K562 (cell line): ENCODE results near the gene APBA2. TPM values are rescaled to one million over a fixed set of nuclear protein-coding genes. Genes with fewer than 3 reads are reported as not detected.

Experiments used
- ATAC-seq: fragments of 200-7000 bp; cut with Tn5 transposase; 3 replicates; pipeline ENCODE4 v1.9.1; 2020; ENCODE audit warnings: moderate library complexity
- BruUV-seq: library from RNA; stranded (reverse); fragments of 400-500 nt; replicated peaks from 2 replicates; lab custom pipeline; 2021; lab: Mats Ljungman, UMichigan
- CTCF ChIA-PET: fragments of 300-600 bp; formaldehyde crosslinking; extraction: SDS; loops from one replicate; lab custom pipeline; 2021; ENCODE audit warnings: low intra/inter-chr PET ratio; lab: Yijun Ruan, JAX
- POLR2A ChIA-PET: fragments of 300-600, 350-650 bp; sonication (Branson Sonifier 250); formaldehyde crosslinking; extraction: SDS; loops from one replicate; lab custom pipeline; 2021; ENCODE audit warnings: antibody characterized with exemption, inconsistent platforms; lab: Yijun Ruan, JAX
- DNase-seq, 4 experiments: peaks; one replicate each; pipeline versions ENCODE4 v3.0.0 to v3.0.0-alpha.2; 2011 to 2018; ENCODE audit warnings: low spot score in 3 of 4, mixed read lengths in 3 of 4; ENCODE audit errors: extremely low read depth in 1 of 4
- FAIRE-seq: peaks from 2 replicates; lab custom pipeline; 2011; peaks lifted over from hg19 to GRCh38; lab: Jason Lieb, UNC
- H2AFZ ChIP-seq: 2 replicates; pipeline ENCODE4 v1.6.0; 2011; ENCODE audit warnings: low read depth, low read length, control low read depth, inconsistent platforms
- H3K27ac ChIP-seq: fragments of 200-600 bp; 3 replicates; pipeline ENCODE4 v1.8.0; 2011; ENCODE audit warnings: low read depth, mild to moderate bottlenecking, control low read depth, inconsistent platforms, low read length, moderate library complexity, mixed read lengths; ENCODE audit errors: extremely low read depth
- H3K27me3 ChIP-seq, 2 experiments: fragments of 300-600 bp in 1 of 2; 2 replicates in 1 of 2; 3 replicates in 1 of 2; pipeline versions ENCODE4 v1.6.0 to v1.8.0; 2011; ENCODE audit warnings: inconsistent platforms in 2 of 2, low read length in 2 of 2, mild to moderate bottlenecking in 1 of 2, mixed read lengths in 1 of 2, moderate library complexity in 1 of 2; ENCODE audit not compliant: control insufficient read depth in 2 of 2, insufficient read depth in 2 of 2
- H3K36me3 ChIP-seq: fragments of 300-600 bp; 3 replicates; pipeline ENCODE4 v1.8.0; 2011; ENCODE audit warnings: mild to moderate bottlenecking, low read length, inconsistent platforms; ENCODE audit not compliant: control insufficient read depth, insufficient read depth
- H3K4me1 ChIP-seq, 2 experiments: fragments of 200-600 bp in 1 of 2; replicated peaks in 1 of 2; 2 replicates in 1 of 2; 3 replicates in 1 of 2; pipeline versions ENCODE4 v1.5.1 to v1.8.0; 2011; ENCODE audit warnings: inconsistent platforms in 2 of 2, low read length in 2 of 2, mild to moderate bottlenecking in 1 of 2, mixed read lengths in 1 of 2, moderate library complexity in 1 of 2; ENCODE audit not compliant: control insufficient read depth in 2 of 2, insufficient read depth in 2 of 2
- H3K4me2 ChIP-seq: 2 replicates; pipeline ENCODE4 v1.6.1; 2011; ENCODE audit warnings: low read length, control low read depth, inconsistent platforms, mixed read lengths; ENCODE audit not compliant: insufficient read depth
- H3K4me3 ChIP-seq: fragments of 200-600 bp; sonication (generic), shearing (Covaris generic); 2 replicates; pipeline ENCODE4 v1.5.1; 2016; ENCODE audit warnings: control low read depth, inconsistent platforms
- H3K79me2 ChIP-seq: fragments of 200-600 bp; 3 replicates; pipeline ENCODE4 v1.8.0; 2011; ENCODE audit warnings: low read length, inconsistent platforms; ENCODE audit not compliant: control insufficient read depth, insufficient read depth
- H3K9ac ChIP-seq, 2 experiments: 2 replicates each; pipeline versions ENCODE4 v1.6.0 to v1.6.1; 2011; ENCODE audit warnings: low read depth in 2 of 2, low read length in 2 of 2, control low read depth in 1 of 2, inconsistent platforms in 1 of 2, mild to moderate bottlenecking in 1 of 2, mixed read lengths in 1 of 2; ENCODE audit not compliant: insufficient read depth in 1 of 2
- H3K9me1 ChIP-seq: one replicate; pipeline ENCODE4 v1.6.0; 2011; ENCODE audit warnings: inconsistent platforms, mild to moderate bottlenecking, low read length, moderate library complexity; ENCODE audit not compliant: control insufficient read depth, insufficient read depth
- H3K9me3 ChIP-seq: replicated peaks from 2 replicates; pipeline ENCODE4 v1.5.1; 2011; ENCODE audit warnings: low read depth, low read length, inconsistent platforms; ENCODE audit not compliant: control insufficient read depth, insufficient read depth
- H4K20me1 ChIP-seq: replicated peaks from 2 replicates; pipeline ENCODE4 v1.6.1; 2011; ENCODE audit warnings: low read length, inconsistent platforms, mixed read lengths; ENCODE audit not compliant: control insufficient read depth, insufficient read depth
- ARHGAP35 ChIP-seq: fragments of 450-650 bp; IDR thresholded peaks from 2 replicates; pipeline ENCODE4 v1.6.1; 2018; ENCODE audit not compliant: partially characterized antibody
- FOXP1 ChIP-seq: sonication (generic); formaldehyde crosslinking; IDR thresholded peaks from 2 replicates; pipeline ENCODE4 v1.8.0; 2022; ENCODE audit warnings: mild to moderate bottlenecking, missing genetic modification reagents
- HMBOX1 ChIP-seq: sonication (generic); IDR thresholded peaks from 2 replicates; pipeline ENCODE4 v1.6.1; 2016
- HNRNPL ChIP-seq: fragments of 200-400 bp; formaldehyde crosslinking; IDR thresholded peaks from 2 replicates; pipeline ENCODE4 v1.6.1; 2017; ENCODE audit warnings: low read depth, mild to moderate bottlenecking, low read length
- LARP7 ChIP-seq: fragments of 450-650 bp; IDR thresholded peaks from 2 replicates; pipeline ENCODE4 v1.6.1; 2016
- THAP7 ChIP-seq: fragments of 250-450 bp; sonication (Bioruptor Pico); IDR thresholded peaks from 2 replicates; pipeline ENCODE4 v1.5.0; 2021
- WGBS: fragments of 100-300 bp; shearing (Covaris generic); methylation state at CpG from one replicate; pipeline ENCODE4 v1.1.6; 2016; ENCODE audit warnings: low coverage, mixed read lengths; ENCODE audit not compliant: insufficient coverage; ENCODE audit errors: missing lambda C conversion rate; 5-methylcytosine and 5-hydroxymethylcytosine counted together
- in situ Hi-C: fragments of 300-500 bp; cut with MboI; formaldehyde crosslinking; loops from 4 replicates; pipeline ENCODE4 v1.15.0; 2018; ENCODE audit warnings: inconsistent platforms, mixed read lengths
- intact Hi-C: fragments of 100-400 bp; cut with micrococcal nuclease; formaldehyde crosslinking; loops from 2 replicates; pipeline ENCODE4 v1.14.2; 2022
- polyA plus RNA-seq, 8 experiments: library from polyadenylated mRNA; depleted of rRNA in 4 of 8; stranded (reverse) in 5 of 8; unstranded in 3 of 8; fragments of >200 nt; fragmentation: Nextera tagmentation in 2 of 8; fragmentation: Illumina TruSeq in 1 of 8; extraction: Ambion mirVana in 2 of 8; extraction: Trizol in 1 of 8; gene quantifications; 2 replicates each; pipeline versions ENCODE4 v1.2.1 to v1.2.3, GENCODE V29; 2011 to 2014; ENCODE audit warnings: inconsistent platforms in 1 of 8, missing spikeins in 1 of 8
- total RNA-seq, 7 experiments: library from RNA; depleted of rRNA in 6 of 7; stranded (reverse); fragments of >200 nt in 6 of 7; fragmentation: Illumina TruSeq in 2 of 7; extraction: Trizol in 2 of 7; gene quantifications; 2 replicates each; pipeline versions ENCODE4 v1.2.1 to v1.2.3, GENCODE V29; 2011 to 2021; ENCODE audit warnings: low replicate concordance in 1 of 7

Gene APBA2
- total and polyA plus RNA-seq, 9 of the 15 experiments (the other 6 are each of a cell fraction or from before 2014, with no cell fraction given), result 0.24 to 40.9 (median 25.2) TPM

GRCh38 chr15:28992336-28992864 lies 106.6 kb downstream of the APBA2 start (continued):
- TF ChIP-seq ARHGAP35 (no peak), HNRNPL (no peak), THAP7 (CRISPR knock-in tag) (no peak)

GRCh38 chr15:28993051-28993719 lies 107.4 kb downstream of the APBA2 start:
- ATAC-seq, result no peak
- no peak overlapping the region for H3K4me3 ChIP-seq
- H3K79me2 ChIP-seq, result no peaks in the 10 kb centered on the region
- H2AFZ ChIP-seq, result no peak overlapping the region
- CTCF ChIA-PET, result no interaction called here
- in situ Hi-C loops (no loop called here), intact Hi-C loops (no loop called here)
- no peak overlapping the region for H3K4me2 ChIP-seq
- DNase-seq, result no peak
- H3K9me3 ChIP-seq, result no peaks in the 10 kb centered on the region
- POLR2A ChIA-PET, result no interaction called here
- peaks cover 17% of the 10 kb centered on the region; the same call in 2 of the 3 replicates for H3K36me3 ChIP-seq
- TF ChIP-seq FOXP1 (CRISPR knock-in tag) (no peak), LARP7 (no peak), HMBOX1 (no peak)
- WGBS, result 73% methylated on average over 12 of the region's 12 CpGs
- H3K9me1 ChIP-seq, result no peaks in the 10 kb centered on the region
- H3K27ac ChIP-seq, result no peak overlapping the region
- FAIRE-seq, result no peak
- H3K9ac ChIP-seq, result no peak overlapping the region
- no TSS peak for BruUV-seq
- H3K27me3 ChIP-seq, result no peaks in the 10 kb centered on the region
- peaks cover 5% of the 10 kb centered on the region for H4K20me1 ChIP-seq
- H3K4me1 ChIP-seq, result peaks cover 12 to 19% of the 10 kb centered on the region in 2 experiments; a peak in 4 of 5 replicates
